AG04450 (cell line): ENCODE measurements around the gene RPS6KA5. TPM values are rescaled to one million over a fixed set of nuclear protein-coding genes. Genes with fewer than 3 reads are reported as not detected.
"Not testable (repeated sequence)": the region's sequence is repeated elsewhere in the genome, so short reads cannot be mapped to it uniquely, and the experiment has no call there.

Experiments
- CTCF ChIA-PET: fragments of 300-600, 350-600 bp; formaldehyde crosslinking; extraction: SDS; loops from one replicate; lab custom pipeline; 2022; ENCODE audit warnings: antibody characterized with exemption, inconsistent platforms; lab: Charles Lee
- POLR2A ChIA-PET: fragments of 350-600 bp; formaldehyde crosslinking; extraction: SDS; loops from one replicate; lab custom pipeline; 2021; ENCODE audit warnings: antibody characterized with exemption, inconsistent platforms; lab: Yijun Ruan, JAX
- DNase-seq: peaks from one replicate; pipeline ENCODE4 v3.0.0-alpha.2; 2011; ENCODE audit warnings: low read depth, low spot score
- H3K27ac ChIP-seq: one replicate; pipeline ENCODE4 v1.5.1; 2012; ENCODE audit warnings: low read depth, low read length, control low read depth
- H3K27me3 ChIP-seq: one replicate; pipeline ENCODE4 v1.6.0; 2012; ENCODE audit warnings: low read length; ENCODE audit not compliant: control insufficient read depth, insufficient read depth
- H3K4me3 ChIP-seq: 2 replicates; pipeline ENCODE4 v1.5.1; 2011; ENCODE audit warnings: mild to moderate bottlenecking, low read depth, low read length, control low read depth
- H3K9me3 ChIP-seq: 2 replicates; pipeline ENCODE4 v1.5.1; 2012; ENCODE audit warnings: low read length; ENCODE audit not compliant: control insufficient read depth, insufficient read depth
- polyA plus RNA-seq: library from polyadenylated mRNA; depleted of rRNA; stranded (reverse); fragments of >200 nt; gene quantifications from 2 replicates; pipeline ENCODE4 v1.2.3, GENCODE V29; 2011
- TF ChIP-seq, protein P1 (sequence below): IDR thresholded peaks from 2 replicates; pipeline ENCODE4 v1.5.1; 2011; ENCODE audit warnings: low read depth, low read length, control low read depth, inconsistent platforms

The RPS6KA5 gene
- polyA plus RNA-seq, 1 experiment, result 1.5 TPM

DNA sequence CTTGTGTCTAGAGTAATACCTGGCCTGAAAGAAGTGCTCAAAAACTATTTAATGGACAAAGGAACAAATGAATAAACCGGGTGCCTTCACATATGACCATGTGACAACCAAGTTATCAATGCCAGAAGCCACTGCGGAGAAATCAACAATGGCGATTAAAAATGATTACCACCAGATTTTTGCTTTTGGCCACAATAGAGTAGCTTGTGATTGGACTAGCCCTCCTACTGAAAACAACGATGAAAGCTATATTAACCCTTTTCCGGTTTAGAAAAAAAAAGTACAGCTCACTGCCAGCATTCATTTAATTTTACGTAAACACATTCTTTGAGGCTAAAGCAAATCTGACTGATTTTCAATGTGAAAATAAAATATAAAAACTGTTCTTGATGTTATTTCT, 202.6 kb downstream of the RPS6KA5 start:
- DNase-seq, result no peak
- Histone ChIP-seq H3K9me3 (no peaks in the 10 kb centered on the region), H3K27ac (no peak overlapping the region), H3K4me3 (no peak overlapping the region), H3K27me3 (peaks cover 2% of the 10 kb centered on the region)
- ChIA-PET POLR2A (no interaction called here), CTCF (interaction anchor here (0.8 kb wide), 1 partner anchor 45 kb away, joined by 4 read pairs; no protein-coding TSS in a partner anchor)
- TF ChIP-seq, protein P1, sequence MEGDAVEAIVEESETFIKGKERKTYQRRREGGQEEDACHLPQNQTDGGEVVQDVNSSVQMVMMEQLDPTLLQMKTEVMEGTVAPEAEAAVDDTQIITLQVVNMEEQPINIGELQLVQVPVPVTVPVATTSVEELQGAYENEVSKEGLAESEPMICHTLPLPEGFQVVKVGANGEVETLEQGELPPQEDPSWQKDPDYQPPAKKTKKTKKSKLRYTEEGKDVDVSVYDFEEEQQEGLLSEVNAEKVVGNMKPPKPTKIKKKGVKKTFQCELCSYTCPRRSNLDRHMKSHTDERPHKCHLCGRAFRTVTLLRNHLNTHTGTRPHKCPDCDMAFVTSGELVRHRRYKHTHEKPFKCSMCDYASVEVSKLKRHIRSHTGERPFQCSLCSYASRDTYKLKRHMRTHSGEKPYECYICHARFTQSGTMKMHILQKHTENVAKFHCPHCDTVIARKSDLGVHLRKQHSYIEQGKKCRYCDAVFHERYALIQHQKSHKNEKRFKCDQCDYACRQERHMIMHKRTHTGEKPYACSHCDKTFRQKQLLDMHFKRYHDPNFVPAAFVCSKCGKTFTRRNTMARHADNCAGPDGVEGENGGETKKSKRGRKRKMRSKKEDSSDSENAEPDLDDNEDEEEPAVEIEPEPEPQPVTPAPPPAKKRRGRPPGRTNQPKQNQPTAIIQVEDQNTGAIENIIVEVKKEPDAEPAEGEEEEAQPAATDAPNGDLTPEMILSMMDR, result no peak

DNA sequence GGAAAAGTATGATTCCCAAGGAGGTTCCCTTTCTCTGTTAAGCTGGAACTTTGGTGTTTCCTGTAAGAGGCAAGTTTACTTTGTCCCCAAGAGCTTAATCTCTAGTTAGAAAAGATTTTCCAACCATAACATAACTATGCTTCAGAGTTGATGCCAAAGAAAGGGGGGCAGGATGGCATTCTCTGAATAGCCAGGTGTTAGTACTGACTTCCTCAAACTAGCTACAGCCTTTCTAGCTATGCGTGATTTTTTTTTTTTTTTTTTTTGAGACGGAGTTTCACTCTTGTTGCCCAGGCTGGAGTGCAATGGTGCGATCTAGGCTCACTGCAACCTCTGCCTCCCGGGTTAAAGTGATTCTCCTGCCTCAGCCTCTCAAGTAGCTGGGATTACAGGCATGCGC, 204.3 kb downstream of the RPS6KA5 start:
- POLR2A ChIA-PET, result interaction anchor here (0.6 kb wide), 1 partner anchor 13 kb away, joined by 4 read pairs; no protein-coding TSS in a partner anchor
- H3K9me3 ChIP-seq, H3K27ac ChIP-seq, CTCF ChIA-PET, H3K4me3 ChIP-seq, H3K27me3 ChIP-seq, DNase-seq: not testable (repeated sequence)

DNA sequence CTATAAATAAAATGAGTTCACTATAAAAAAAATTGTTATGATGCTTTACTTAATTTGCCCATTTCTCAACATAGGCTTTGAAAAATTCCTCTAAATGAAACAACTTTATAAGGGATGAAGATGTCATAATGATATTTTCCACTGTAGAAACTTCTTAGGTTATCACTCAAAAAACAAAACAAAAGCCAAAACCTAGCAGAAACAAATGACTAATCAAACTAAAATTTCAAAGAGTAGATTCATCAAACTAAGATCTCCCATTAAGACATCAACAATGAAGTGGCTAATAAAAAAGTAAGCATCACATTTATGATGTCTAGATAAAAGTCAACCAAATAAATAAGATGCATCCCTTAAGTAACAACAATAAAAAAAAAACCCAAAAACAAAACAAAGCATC, 207.3 kb downstream of the RPS6KA5 start:
- DNase-seq, result no peak

DNA sequence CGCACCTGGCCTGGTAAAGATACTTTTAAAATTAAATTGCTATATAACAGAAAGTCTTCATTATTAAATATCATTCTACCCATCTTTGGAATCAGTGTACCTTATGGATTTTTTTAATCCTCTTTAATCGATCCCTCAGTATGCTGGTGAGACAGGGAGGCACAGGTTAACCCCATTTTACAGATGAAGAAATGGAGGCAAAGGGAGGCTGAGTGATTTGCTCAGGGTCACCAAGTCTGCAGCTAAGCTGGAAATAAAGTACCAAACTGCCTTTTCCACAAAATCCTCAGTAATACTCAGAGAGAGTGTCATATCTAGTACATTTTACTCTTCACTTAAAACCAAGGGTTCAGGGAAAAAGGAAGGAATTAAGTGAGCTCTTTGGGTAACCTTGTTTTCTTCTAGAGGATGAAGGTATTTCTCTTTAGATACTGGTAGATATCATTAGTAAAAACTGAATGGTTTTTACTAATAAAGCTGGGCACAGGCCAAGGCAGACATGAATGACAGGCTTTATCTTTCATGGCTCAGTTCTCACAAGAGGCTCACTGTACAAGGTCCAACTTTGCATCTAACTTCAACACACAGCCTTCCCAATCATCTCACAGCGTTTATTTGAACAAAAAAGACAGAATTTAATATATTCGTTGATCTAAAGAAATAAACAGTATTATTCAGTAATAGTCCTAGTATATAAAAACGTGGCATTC, 209.0 kb downstream of the RPS6KA5 start:
- CTCF ChIA-PET, result no interaction called here

More for the DNA sequence above, 207.3 kb downstream of the RPS6KA5 start:
- ChIA-PET POLR2A (no interaction called here), CTCF (no interaction called here)
- H3K9me3 ChIP-seq, result no peaks in the 10 kb centered on the region
- TF ChIP-seq, protein P1, result no peak
- no peaks in the 10 kb centered on the region for H3K27me3 ChIP-seq
- no peak overlapping the region for H3K4me3 ChIP-seq
- H3K27ac ChIP-seq, result no peak overlapping the region

DNA sequence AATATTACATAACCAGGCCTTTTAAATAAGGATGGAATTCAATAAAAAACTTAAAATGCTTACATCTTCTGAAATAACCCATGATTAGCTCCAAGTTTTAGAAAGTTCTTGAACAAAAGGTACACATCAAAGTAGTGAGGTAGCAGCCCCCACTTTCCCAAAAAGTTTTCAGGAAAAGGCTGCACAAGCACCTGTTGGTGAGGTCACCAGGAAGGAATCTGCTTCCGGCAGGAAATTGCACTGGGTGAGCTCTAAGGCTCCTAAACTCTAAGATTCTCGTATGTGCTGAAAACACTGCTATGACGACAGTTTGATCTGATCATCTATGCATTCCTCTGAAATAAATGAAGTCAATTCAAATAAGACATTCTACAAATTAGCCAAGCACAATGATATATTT, 210.0 kb downstream of the RPS6KA5 start:
- ChIA-PET POLR2A (interaction anchor here (0.7 kb wide), 1 partner anchor 35 kb away, joined by 4 read pairs; no protein-coding TSS in a partner anchor), CTCF (interaction anchor here (0.7 to 1.9 kb wide), 4 partner anchors 323 to 549 kb away, joined by 3 to 5 read pairs (median 4); no protein-coding TSS in a partner anchor)
- Histone ChIP-seq H3K27me3 (no peaks in the 10 kb centered on the region), H3K27ac (no peak overlapping the region), H3K4me3 (no peak overlapping the region), H3K9me3 (no peaks in the 10 kb centered on the region)
- no peak for DNase-seq
- TF ChIP-seq, protein P1, result no peak

More for the DNA sequence above, 209.0 kb downstream of the RPS6KA5 start:
- no peaks in the 10 kb centered on the region for H3K27me3 ChIP-seq
- no peak for DNase-seq
- H3K9me3 ChIP-seq, result no peaks in the 10 kb centered on the region
- no peak overlapping the region for H3K4me3 ChIP-seq
- POLR2A ChIA-PET, result no interaction called here
- TF ChIP-seq, protein P1, result no peak
- H3K27ac ChIP-seq, result no peak overlapping the region
